HUES48 (cell line): ENCODE measurements around the gene TMEM156.
A peak's percentile ranks its signal among the peaks of the same experiment; 100 is the strongest.

ENCODE experiments used
- H3K27ac ChIP-seq: one replicate; pipeline ENCODE4 v1.7.0; 2013; ENCODE audit warnings: low read depth, low read length, inconsistent platforms
- H3K27me3 ChIP-seq: 2 replicates; pipeline ENCODE4 v1.6.1; 2013; ENCODE audit warnings: mild to moderate bottlenecking, low read length; ENCODE audit not compliant: control insufficient read depth, insufficient read depth
- H3K36me3 ChIP-seq: 2 replicates; pipeline ENCODE4 v1.6.1; 2013; ENCODE audit warnings: low read length; ENCODE audit not compliant: control insufficient read depth, insufficient read depth
- H3K4me1 ChIP-seq: 2 replicates; pipeline ENCODE4 v1.6.1; 2013; ENCODE audit warnings: mild to moderate bottlenecking, low read length; ENCODE audit not compliant: control insufficient read depth, insufficient read depth
- H3K4me3 ChIP-seq: 2 replicates; pipeline ENCODE4 v1.5.1; 2013; ENCODE audit warnings: mild to moderate bottlenecking, low read depth, low read length
- H3K9ac ChIP-seq: 2 replicates; pipeline ENCODE4 v1.6.1; 2013; ENCODE audit warnings: mild to moderate bottlenecking, low read depth, low read length, moderate library complexity
- H3K9me3 ChIP-seq: 2 replicates; pipeline ENCODE4 v1.6.1; 2013; ENCODE audit warnings: low read length; ENCODE audit not compliant: control insufficient read depth, insufficient read depth

TMEM156 gene

GRCh38 chr4:39054497-39054896, 22.3 kb upstream of the TMEM156 start:
- H3K27me3 ChIP-seq: no peaks in the 10 kb centered on the region
- H3K9me3 ChIP-seq: no peaks in the 10 kb centered on the region
- no peaks in the 10 kb centered on the region for H3K36me3 ChIP-seq
- peaks cover 20% of the 10 kb centered on the region for H3K4me1 ChIP-seq
- H3K4me3 ChIP-seq: no peak overlapping the region
- no peak overlapping the region for H3K27ac ChIP-seq
- H3K9ac ChIP-seq: no peak overlapping the region

GRCh38 chr4:39053983-39054382, 21.8 kb upstream of the TMEM156 start:
- Histone ChIP-seq H3K4me3 (no peak overlapping the region), H3K27ac (no peak overlapping the region), H3K9ac (no peak overlapping the region), H3K36me3 (no peaks in the 10 kb centered on the region), H3K27me3 (no peaks in the 10 kb centered on the region), H3K4me1 (peaks cover 20% of the 10 kb centered on the region), H3K9me3 (no peaks in the 10 kb centered on the region)

- peak overlapping the region; percentile 18 for H3K27ac ChIP-seq
- H3K4me3 ChIP-seq: no peak overlapping the region
These were observed 19.3 kb upstream of the TMEM156 start for GRCh38 chr4:39051492-39051891.

GRCh38 chr4:39050590-39050989, 18.4 kb upstream of the TMEM156 start:
- Histone ChIP-seq H3K9ac (no peak overlapping the region), H3K27ac (no peak overlapping the region), H3K36me3 (no peaks in the 10 kb centered on the region), H3K9me3 (no peaks in the 10 kb centered on the region), H3K27me3 (no peaks in the 10 kb centered on the region), H3K4me1 (peaks cover 20% of the 10 kb centered on the region), H3K4me3 (no peak overlapping the region)

More at GRCh38 chr4:39051492-39051891, 19.3 kb upstream of the TMEM156 start:
- Histone ChIP-seq H3K4me1 (peaks cover 20% of the 10 kb centered on the region), H3K9me3 (no peaks in the 10 kb centered on the region), H3K36me3 (no peaks in the 10 kb centered on the region), H3K27me3 (no peaks in the 10 kb centered on the region), H3K9ac (no peak overlapping the region)

GRCh38 chr4:39048311-39048710, 16.1 kb upstream of the TMEM156 start:
- no peaks in the 10 kb centered on the region for H3K9me3 ChIP-seq
- H3K4me3 ChIP-seq: no peak overlapping the region
- no peaks in the 10 kb centered on the region for H3K36me3 ChIP-seq
- H3K27me3 ChIP-seq: no peaks in the 10 kb centered on the region
- no peak overlapping the region for H3K27ac ChIP-seq
- no peak overlapping the region for H3K9ac ChIP-seq
- H3K4me1 ChIP-seq: peaks cover 17% of the 10 kb centered on the region

- Histone ChIP-seq H3K36me3 (no peaks in the 10 kb centered on the region), H3K9me3 (no peaks in the 10 kb centered on the region), H3K9ac (no peak overlapping the region), H3K4me3 (no peak overlapping the region), H3K27ac (no peak overlapping the region), H3K4me1 (peaks cover 20% of the 10 kb centered on the region), H3K27me3 (no peaks in the 10 kb centered on the region)
These were observed 15.5 kb upstream of the TMEM156 start for GRCh38 chr4:39047681-39048080.

GRCh38 chr4:39046249-39046648, 14.0 kb upstream of the TMEM156 start:
- Histone ChIP-seq H3K4me1 (peaks cover 14% of the 10 kb centered on the region), H3K27me3 (no peaks in the 10 kb centered on the region), H3K9me3 (no peaks in the 10 kb centered on the region), H3K36me3 (no peaks in the 10 kb centered on the region), H3K9ac (no peak overlapping the region), H3K4me3 (peak overlapping the region; percentile 84; the same call in 1 of the 2 replicates), H3K27ac (no peak overlapping the region)

- Histone ChIP-seq H3K36me3 (no peaks in the 10 kb centered on the region), H3K9ac (no peak overlapping the region), H3K9me3 (no peaks in the 10 kb centered on the region), H3K27ac (peak overlapping the region; percentile 87), H3K4me1 (peaks cover 10% of the 10 kb centered on the region), H3K27me3 (no peaks in the 10 kb centered on the region), H3K4me3 (peak overlapping the region; percentile 84)
These were observed 13.6 kb upstream of the TMEM156 start for GRCh38 chr4:39045827-39046221.

GRCh38 chr4:39044956-39045826, 13.0 kb upstream of the TMEM156 start:
- no peaks in the 10 kb centered on the region for H3K36me3 ChIP-seq
- H3K27ac ChIP-seq: peak overlapping the region; percentile 87
- H3K4me3 ChIP-seq: peak overlapping the region; percentile 84
- peak overlapping the region; percentile 35 for H3K9ac ChIP-seq
- H3K4me1 ChIP-seq: peaks cover 10% of the 10 kb centered on the region
- H3K9me3 ChIP-seq: no peaks in the 10 kb centered on the region
- H3K27me3 ChIP-seq: no peaks in the 10 kb centered on the region

GRCh38 chr4:39044364-39044955, 12.3 kb upstream of the TMEM156 start:
- peaks cover 10% of the 10 kb centered on the region for H3K4me1 ChIP-seq

GRCh38 chr4:39043861-39044363, 11.7 kb upstream of the TMEM156 start:
- H3K4me3 ChIP-seq: peak overlapping the region; percentile 84

More at GRCh38 chr4:39044364-39044955, 12.3 kb upstream of the TMEM156 start:
- Histone ChIP-seq H3K9ac (peak overlapping the region; percentile 79), H3K4me3 (peak overlapping the region; percentile 84), H3K27ac (peak overlapping the region; percentile 87), H3K36me3 (no peaks in the 10 kb centered on the region), H3K27me3 (no peaks in the 10 kb centered on the region), H3K9me3 (no peaks in the 10 kb centered on the region)

More at GRCh38 chr4:39043861-39044363, 11.7 kb upstream of the TMEM156 start:
- Histone ChIP-seq H3K36me3 (no peaks in the 10 kb centered on the region), H3K9ac (peak overlapping the region; percentile 79), H3K4me1 (peaks cover 10% of the 10 kb centered on the region), H3K27ac (peak overlapping the region; percentile 87), H3K9me3 (no peaks in the 10 kb centered on the region), H3K27me3 (no peaks in the 10 kb centered on the region)
